Renal cortex interstitium (tissue), 11 donors: ENCODE data around the gene GNG13. TPM values are rescaled to one million over a fixed set of nuclear protein-coding genes. Genes with fewer than 3 reads are reported as not detected.
"Not testable (repeated sequence)": the region's sequence is repeated elsewhere in the genome, so short reads cannot be mapped to it uniquely, and the experiment has no call there.

ENCODE experiments used
- DNase-seq, 11 donors: peaks; one replicate each; pipeline ENCODE4 v3.0.0-alpha.2; 2013; ENCODE audit warnings: low read depth in 9 of 11, low spot score in 4 of 11; ENCODE audit errors: extremely low read depth in 1 of 11
- polyA plus RNA-seq, 3 donors: library from polyadenylated mRNA; unstranded; fragments of 120-200 nt; gene quantifications; one replicate each; pipeline ENCODE4 v1.2.1, GENCODE V29; 2013; ENCODE audit not compliant: insufficient read length in 3 of 3

GNG13 gene
- polyA plus RNA-seq, 3 donors, result 0.41 to 0.58 (median 0.47) TPM

DNA sequence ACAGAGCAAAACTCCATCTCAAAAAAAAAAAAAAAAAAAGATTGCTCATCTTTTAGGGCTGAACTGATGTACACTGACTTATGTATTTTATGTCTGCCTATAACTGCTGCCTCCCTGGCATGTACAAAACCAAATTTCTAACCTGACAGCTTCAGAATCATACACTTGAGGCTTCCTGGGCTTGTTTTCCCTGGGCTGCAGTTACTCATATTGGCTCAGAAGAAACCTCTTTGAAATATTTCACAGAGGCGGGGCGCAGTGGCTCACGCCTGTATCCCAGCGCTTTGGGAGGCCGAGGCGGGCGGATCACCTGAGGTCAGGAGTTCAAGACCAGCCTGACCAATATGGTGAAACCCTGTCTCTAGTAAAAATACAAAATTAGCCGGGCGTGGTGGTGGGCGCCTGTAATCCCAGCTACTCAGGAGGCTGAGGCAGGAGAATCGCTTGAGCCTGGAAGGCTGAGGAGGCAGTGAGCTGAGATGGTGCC is 46.4 kb downstream of the GNG13 start:
- DNase-seq, result not testable (repeated sequence)

DNA sequence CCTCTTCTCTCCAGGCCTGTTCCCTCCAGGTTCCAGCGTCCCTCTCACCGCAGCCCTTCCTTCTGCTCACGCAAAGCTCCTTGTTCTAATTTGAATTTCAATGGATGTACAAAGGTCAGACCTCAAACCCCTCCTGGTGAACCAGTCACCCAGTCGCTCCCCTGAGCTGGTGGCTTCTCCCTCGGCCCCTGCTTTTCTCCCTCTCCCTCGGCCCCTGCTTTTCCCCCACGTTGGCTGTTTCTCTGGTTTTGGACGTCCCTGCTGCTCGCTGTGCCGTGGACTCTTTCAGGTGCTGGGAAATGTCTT is 48.6 kb downstream of the GNG13 start:
- no peak for DNase-seq

DNA sequence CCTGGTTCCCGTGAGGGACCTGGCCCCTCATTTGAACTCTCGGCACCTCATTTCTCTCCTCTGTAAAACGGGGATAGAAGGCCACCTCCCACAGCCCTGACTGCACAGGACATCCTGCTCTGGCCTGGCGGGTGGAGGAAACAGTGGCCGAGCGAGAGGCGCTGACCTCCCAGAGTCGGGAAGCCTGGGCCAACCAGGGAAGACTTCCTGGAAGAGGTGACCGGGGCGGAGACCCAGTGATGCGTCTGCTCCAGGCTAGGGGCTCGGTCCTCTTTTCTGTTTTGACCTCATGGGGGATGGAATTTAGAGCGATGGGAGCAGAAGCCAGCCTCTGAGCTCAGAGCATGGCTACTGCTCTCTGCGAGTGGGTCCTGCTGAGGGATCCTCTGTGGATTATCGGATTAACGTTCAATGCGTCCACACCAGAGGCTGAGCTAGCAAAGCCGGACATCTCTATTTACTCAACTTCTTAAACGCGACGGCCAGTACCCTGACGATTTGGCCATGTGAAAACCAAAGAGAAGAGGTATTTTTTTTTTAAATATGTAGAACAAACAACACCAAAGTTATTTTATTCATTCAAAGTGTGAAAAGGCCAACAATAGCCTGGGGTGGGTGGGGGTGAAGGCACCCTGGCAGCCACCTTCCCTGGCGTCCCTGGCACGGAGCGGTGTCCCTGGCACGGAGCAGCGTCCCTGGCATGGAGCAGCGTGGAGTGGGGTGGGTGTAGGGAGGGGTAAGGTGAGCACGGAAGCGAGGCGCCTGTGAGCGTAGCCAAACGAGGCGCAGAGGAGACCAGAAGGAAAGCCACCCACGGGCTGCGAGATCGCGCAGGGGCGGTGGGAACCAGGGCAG is 49.2 kb downstream of the GNG13 start:
- DNase-seq, result no peak

DNA sequence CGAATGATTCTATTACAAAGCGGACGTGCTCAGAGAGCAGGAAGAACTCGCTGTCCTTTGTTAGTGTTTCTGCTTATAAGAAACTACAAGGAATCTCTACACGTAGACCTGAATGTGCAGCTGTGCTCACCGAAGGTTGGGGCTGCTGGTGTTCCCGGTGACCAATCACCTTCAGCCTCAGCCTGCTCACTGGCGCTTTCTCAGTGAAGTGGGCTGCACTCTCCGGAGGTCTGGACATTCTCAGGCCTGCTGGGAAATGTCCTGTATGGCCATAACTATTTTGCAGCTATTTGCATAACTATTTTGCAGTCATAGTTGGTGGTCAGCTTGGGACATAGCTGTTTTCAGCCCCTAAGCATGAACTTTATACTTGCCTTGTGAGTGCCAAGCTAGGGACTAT is 50.0 kb downstream of the GNG13 start:
- DNase-seq, result no peak

DNA sequence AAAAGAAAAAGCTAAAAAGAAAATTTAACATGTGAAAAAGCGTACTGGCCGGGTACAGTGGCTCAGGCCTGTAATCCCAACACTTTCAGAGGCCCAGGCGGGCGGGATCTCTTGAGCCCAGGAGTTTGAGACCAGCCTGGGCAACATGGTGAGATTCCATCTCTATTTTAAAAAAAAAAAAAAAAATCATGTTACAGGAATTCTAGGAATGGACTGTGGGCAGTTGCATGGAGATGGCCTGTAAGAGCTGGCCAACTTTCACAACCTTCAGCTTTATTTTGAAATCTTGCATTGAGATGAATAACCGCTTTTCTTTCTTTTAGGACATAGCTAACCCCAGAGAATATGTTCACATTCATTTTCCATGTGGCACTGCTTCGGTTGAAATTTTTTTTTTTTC is 51.5 kb downstream of the GNG13 start:
- DNase-seq, result no peak

Other genes with a start within 250 kb of the GNG13 start
- gene PRR35, start 240.3 kb downstream of the GNG13 start, polyA plus RNA-seq, result 10 to 100 TPM in 2 of 3 donors, 1 to 10 TPM in 1; 5.7 to 14.0 (median 14.0) TPM
- gene NHLRC4, start 233.7 kb downstream of the GNG13 start, polyA plus RNA-seq, result 1 to 10 TPM; 5.1 to 8.9 (median 8.1) TPM
- gene PIGQ, start 230.8 kb downstream of the GNG13 start, polyA plus RNA-seq, result 10 to 100 TPM; 49.0 to 82.6 (median 66.2) TPM
- gene RAB40C, start 210.7 kb downstream of the GNG13 start, polyA plus RNA-seq, result 10 to 100 TPM; 14.3 to 32.5 (median 23.6) TPM
- gene WFIKKN1, start 169.7 kb downstream of the GNG13 start, polyA plus RNA-seq, result 1 to 10 TPM; 1.3 to 2.0 (median 2.0) TPM
- 10 to 100 TPM; 39.3 to 62.6 (median 60.9) TPM for gene METTL26, start 164.4 kb downstream of the GNG13 start, polyA plus RNA-seq
- 10 to 100 TPM; 10.2 to 31.8 (median 22.6) TPM for gene MCRIP2, start 158.9 kb downstream of the GNG13 start, polyA plus RNA-seq
- 10 to 100 TPM; 36.9 to 62.0 (median 48.4) TPM for gene WDR90, start 151.4 kb downstream of the GNG13 start, polyA plus RNA-seq
- 100 to 1,000 TPM in 1 of 3 donors, 10 to 100 TPM in 2; 51.8 to 111 (median 92.9) TPM for gene RHOT2, start 132.6 kb downstream of the GNG13 start, polyA plus RNA-seq
- 1 to 10 TPM in 2 of 3 donors, under 1 TPM in 1; 0.84 to 2.5 (median 2.3) TPM for gene RHBDL1, start 125.1 kb downstream of the GNG13 start, polyA plus RNA-seq
- 100 to 1,000 TPM in 2 of 3 donors, 10 to 100 TPM in 1; 97.8 to 133 (median 126) TPM for gene STUB1, start 120.3 kb downstream of the GNG13 start, polyA plus RNA-seq
- gene JMJD8, start 116.4 kb downstream of the GNG13 start, polyA plus RNA-seq, result 10 to 100 TPM; 48.7 to 73.8 (median 73.5) TPM
- 10 to 100 TPM in 2 of 3 donors, 1 to 10 TPM in 1; 8.8 to 16.1 (median 14.2) TPM for gene WDR24, start 110.3 kb downstream of the GNG13 start, polyA plus RNA-seq
- 1 to 10 TPM in 1 of 3 donors, under 1 TPM in 2; 0.67 to 2.7 (median 0.92) TPM for gene FBXL16, start 94.9 kb downstream of the GNG13 start, polyA plus RNA-seq
- 10 to 100 TPM in 2 of 3 donors, 1 to 10 TPM in 1; 4.0 to 15.4 (median 11.3) TPM for gene METRN, start 85.6 kb downstream of the GNG13 start, polyA plus RNA-seq
- 10 to 100 TPM; 10.4 to 22.6 (median 21.6) TPM for gene ANTKMT, start 79.6 kb downstream of the GNG13 start, polyA plus RNA-seq
- 1 to 10 TPM; 1.5 to 3.6 (median 3.1) TPM for gene CCDC78, start 74.3 kb downstream of the GNG13 start, polyA plus RNA-seq
- 10 to 100 TPM in 1 of 3 donors, 1 to 10 TPM in 2; 3.8 to 12.1 (median 5.1) TPM for gene HAGHL, start 73.6 kb downstream of the GNG13 start, polyA plus RNA-seq
- 10 to 100 TPM; 22.7 to 42.3 (median 26.5) TPM for gene CIAO3, start 59.7 kb downstream of the GNG13 start, polyA plus RNA-seq
- gene MSLN, start 40.0 kb downstream of the GNG13 start, polyA plus RNA-seq, result 10 to 100 TPM; 12.7 to 36.0 (median 18.1) TPM
- gene RPUSD1, start 12.4 kb downstream of the GNG13 start, polyA plus RNA-seq, result 10 to 100 TPM in 2 of 3 donors, 1 to 10 TPM in 1; 9.1 to 22.4 (median 16.7) TPM
- gene CHTF18, start 12.1 kb downstream of the GNG13 start, polyA plus RNA-seq, result 10 to 100 TPM; 22.3 to 35.4 (median 32.3) TPM
- gene LMF1, start 170.2 kb upstream of the GNG13 start, polyA plus RNA-seq, result 10 to 100 TPM; 14.3 to 23.0 (median 18.4) TPM
- gene SOX8, start 181.0 kb upstream of the GNG13 start, polyA plus RNA-seq, result 1 to 10 TPM; 2.9 to 4.7 (median 3.4) TPM